Astrocyte (in vitro differentiated cells and primary cell): ENCODE results near the gene DNAH17. TPM values are rescaled to one million over a fixed set of nuclear protein-coding genes. Genes with fewer than 3 reads are reported as not detected.

Source experiments
- DNase-seq: peaks from one replicate; pipeline ENCODE4 v3.0.0-alpha.2; 2010; ENCODE audit warnings: low read depth
- FAIRE-seq: peaks from 2 replicates; lab custom pipeline; 2011; peaks lifted over from hg19 to GRCh38; lab: Jason Lieb, UNC
- H2AFZ ChIP-seq: 2 replicates; pipeline ENCODE4 v1.6.0; 2012; ENCODE audit warnings: low read depth, low read length, inconsistent platforms
- H3K27ac ChIP-seq: 2 replicates; pipeline ENCODE4 v1.5.1; 2011; ENCODE audit warnings: low read depth, low read length, inconsistent platforms
- H3K27me3 ChIP-seq: 2 replicates; pipeline ENCODE4 v1.6.0; 2011; ENCODE audit warnings: low read length, inconsistent platforms; ENCODE audit not compliant: insufficient read depth
- H3K36me3 ChIP-seq: 2 replicates; pipeline ENCODE4 v1.5.1; 2011; ENCODE audit warnings: low read length, inconsistent platforms; ENCODE audit not compliant: insufficient read depth
- H3K4me1 ChIP-seq: 2 replicates; pipeline ENCODE4 v1.5.1; 2011; ENCODE audit warnings: low read length, inconsistent platforms; ENCODE audit not compliant: insufficient read depth
- H3K4me2 ChIP-seq: 2 replicates; pipeline ENCODE4 v1.6.0; 2012; ENCODE audit warnings: low read length, inconsistent platforms
- H3K4me3 ChIP-seq: 2 replicates; pipeline ENCODE4 v1.5.1; 2011; ENCODE audit warnings: low read depth, mild to moderate bottlenecking, low read length, inconsistent platforms; ENCODE audit not compliant: insufficient read depth
- H3K79me2 ChIP-seq: 2 replicates; pipeline ENCODE4 v1.6.0; 2012; ENCODE audit warnings: mild to moderate bottlenecking, low read length, inconsistent platforms; ENCODE audit not compliant: insufficient read depth
- H3K9ac ChIP-seq: 2 replicates; pipeline ENCODE4 v1.6.0; 2012; ENCODE audit warnings: mild to moderate bottlenecking, low read length, inconsistent platforms
- H3K9me3 ChIP-seq: 2 replicates; pipeline ENCODE4 v1.5.1; 2012; ENCODE audit warnings: low read depth, mild to moderate bottlenecking, low read length, inconsistent platforms; ENCODE audit not compliant: insufficient read depth
- H4K20me1 ChIP-seq: 2 replicates; pipeline ENCODE4 v1.6.0; 2012; ENCODE audit warnings: low read length, inconsistent platforms; ENCODE audit not compliant: insufficient read depth
- H3K27ac Mint-ChIP-seq: one replicate; pipeline ENCODE4 v1.8.0; 2021; ENCODE audit warnings: mild to moderate bottlenecking, mixed read lengths; ENCODE audit not compliant: unreplicated experiment
- H3K27me3 Mint-ChIP-seq: one replicate; pipeline ENCODE4 v1.8.0; 2021; ENCODE audit warnings: low read depth, mixed read lengths; ENCODE audit not compliant: unreplicated experiment
- H3K36me3 Mint-ChIP-seq: one replicate; pipeline ENCODE4 v1.8.0; 2021; ENCODE audit warnings: low read depth, mixed read lengths; ENCODE audit not compliant: unreplicated experiment
- H3K4me1 Mint-ChIP-seq: one replicate; pipeline ENCODE4 v1.8.0; 2021; ENCODE audit warnings: low read depth, mixed read lengths; ENCODE audit not compliant: unreplicated experiment
- H3K4me3 Mint-ChIP-seq: one replicate; pipeline ENCODE4 v1.8.0; 2021; ENCODE audit warnings: mild to moderate bottlenecking, moderate library complexity, mixed read lengths; ENCODE audit not compliant: unreplicated experiment
- H3K9me3 Mint-ChIP-seq: one replicate; pipeline ENCODE4 v1.8.0; 2021; ENCODE audit warnings: mild to moderate bottlenecking, mixed read lengths; ENCODE audit not compliant: unreplicated experiment
- EZH2 ChIP-seq: IDR thresholded peaks from 2 replicates; pipeline ENCODE4 v1.6.1; 2012; ENCODE audit warnings: mild to moderate bottlenecking, low read length, inconsistent platforms; ENCODE audit not compliant: insufficient read depth
- total RNA-seq: library from RNA; stranded (reverse); gene quantifications from 2 replicates; pipeline ENCODE4 v1.2.1, GENCODE V29; 2021
- TF ChIP-seq, protein P1 (sequence below): IDR thresholded peaks from 2 replicates; pipeline ENCODE4 v1.5.1; 2011; ENCODE audit warnings: low read depth, mild to moderate bottlenecking, inconsistent platforms, low read length, moderate library complexity; ENCODE audit not compliant: insufficient read depth

The DNAH17 gene
- total RNA-seq, 1 donor from 2014 or later: 0.14 TPM

- H3K4me2 ChIP-seq: no peak overlapping the region
- H3K4me3 ChIP-seq: no peak overlapping the region
- no peaks in the 10 kb centered on the region for H3K36me3 Mint-ChIP-seq
- H3K9me3 Mint-ChIP-seq: peaks cover 3% of the 10 kb centered on the region
- no peaks in the 10 kb centered on the region for H3K9me3 ChIP-seq
- H2AFZ ChIP-seq: no peak overlapping the region
- no peak overlapping the region for H3K27ac Mint-ChIP-seq
- no peaks in the 10 kb centered on the region for H3K4me1 ChIP-seq
- H3K36me3 ChIP-seq: no peaks in the 10 kb centered on the region
- TF ChIP-seq EZH2: no peak
- TF ChIP-seq, protein P1, sequence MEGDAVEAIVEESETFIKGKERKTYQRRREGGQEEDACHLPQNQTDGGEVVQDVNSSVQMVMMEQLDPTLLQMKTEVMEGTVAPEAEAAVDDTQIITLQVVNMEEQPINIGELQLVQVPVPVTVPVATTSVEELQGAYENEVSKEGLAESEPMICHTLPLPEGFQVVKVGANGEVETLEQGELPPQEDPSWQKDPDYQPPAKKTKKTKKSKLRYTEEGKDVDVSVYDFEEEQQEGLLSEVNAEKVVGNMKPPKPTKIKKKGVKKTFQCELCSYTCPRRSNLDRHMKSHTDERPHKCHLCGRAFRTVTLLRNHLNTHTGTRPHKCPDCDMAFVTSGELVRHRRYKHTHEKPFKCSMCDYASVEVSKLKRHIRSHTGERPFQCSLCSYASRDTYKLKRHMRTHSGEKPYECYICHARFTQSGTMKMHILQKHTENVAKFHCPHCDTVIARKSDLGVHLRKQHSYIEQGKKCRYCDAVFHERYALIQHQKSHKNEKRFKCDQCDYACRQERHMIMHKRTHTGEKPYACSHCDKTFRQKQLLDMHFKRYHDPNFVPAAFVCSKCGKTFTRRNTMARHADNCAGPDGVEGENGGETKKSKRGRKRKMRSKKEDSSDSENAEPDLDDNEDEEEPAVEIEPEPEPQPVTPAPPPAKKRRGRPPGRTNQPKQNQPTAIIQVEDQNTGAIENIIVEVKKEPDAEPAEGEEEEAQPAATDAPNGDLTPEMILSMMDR: no peak
- no peak overlapping the region for H3K27ac ChIP-seq
- no peak overlapping the region for H3K9ac ChIP-seq
- H4K20me1 ChIP-seq: no peaks in the 10 kb centered on the region
- H3K4me1 Mint-ChIP-seq: no peaks in the 10 kb centered on the region
- no peak for FAIRE-seq
- H3K27me3 Mint-ChIP-seq: peaks cover 19% of the 10 kb centered on the region
- peaks cover 5% of the 10 kb centered on the region for H3K27me3 ChIP-seq
- no peaks in the 10 kb centered on the region for H3K79me2 ChIP-seq
- no peak for DNase-seq
- no peak overlapping the region for H3K4me3 Mint-ChIP-seq
Observed at GRCh38 chr17:78622491-78623265, 45.5 kb upstream of the DNAH17 start.

DNA sequence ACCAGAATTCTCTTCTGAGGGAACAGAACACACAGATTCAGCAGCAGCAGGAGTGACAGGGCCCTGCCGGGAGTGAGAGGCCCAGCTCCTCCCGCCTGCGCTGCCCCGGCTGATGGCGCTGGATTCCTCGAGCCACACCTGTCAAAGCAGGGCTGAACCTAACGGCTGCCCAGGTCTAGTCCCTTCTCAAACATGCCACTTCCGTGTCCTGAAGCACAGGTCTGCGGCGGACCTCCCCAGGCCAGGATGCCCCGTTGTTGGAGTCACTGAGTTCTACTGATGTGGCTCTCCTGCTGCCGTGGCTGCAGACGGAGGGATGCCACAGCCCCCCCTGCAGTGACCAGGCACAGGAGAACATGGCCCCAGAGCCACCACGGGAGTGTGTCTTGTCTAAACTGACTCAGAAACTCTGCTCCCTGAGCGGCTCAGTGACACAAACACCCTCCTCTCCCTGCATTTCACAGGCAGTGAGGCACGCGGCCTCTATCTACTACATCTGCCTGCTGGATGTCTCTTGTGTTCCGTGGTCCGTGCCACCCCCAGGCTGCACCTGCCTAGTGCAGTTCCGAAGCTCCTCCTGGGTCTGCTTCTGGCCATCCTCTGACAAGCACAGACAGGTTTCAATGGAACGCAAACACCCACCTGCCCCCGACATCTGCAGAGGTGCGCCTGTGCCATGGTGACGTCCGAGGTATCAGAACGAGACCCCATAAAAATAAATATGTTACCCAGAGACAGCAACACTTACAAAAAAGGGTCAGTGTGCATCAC is 44.7 kb upstream of the DNAH17 start:
- Mint-ChIP-seq H3K4me3 (no peak overlapping the region), H3K27ac (no peak overlapping the region), H3K4me1 (no peaks in the 10 kb centered on the region), H3K36me3 (no peaks in the 10 kb centered on the region), H3K27me3 (peaks cover 22% of the 10 kb centered on the region), H3K9me3 (peaks cover 3% of the 10 kb centered on the region)
- Histone ChIP-seq H3K4me2 (no peak overlapping the region), H3K4me3 (no peak overlapping the region), H2AFZ (no peak overlapping the region), H4K20me1 (no peaks in the 10 kb centered on the region), H3K79me2 (no peaks in the 10 kb centered on the region), H3K9ac (no peak overlapping the region), H3K27me3 (peaks cover 5% of the 10 kb centered on the region), H3K9me3 (no peaks in the 10 kb centered on the region), H3K36me3 (no peaks in the 10 kb centered on the region), H3K4me1 (no peaks in the 10 kb centered on the region), H3K27ac (no peak overlapping the region)
- TF ChIP-seq EZH2: no peak
- TF ChIP-seq, protein P1: no peak
- no peak for DNase-seq
- no peak for FAIRE-seq
